Keratinocyte (primary cell): Measurements from ENCODE around the gene EPYC.

ENCODE experiments used
- CTCF ChIP-seq, 3 experiments: IDR thresholded peaks in 1 of 3; conservative IDR thresholded peaks in 1 of 3; optimal IDR thresholded peaks in 1 of 3; 2 replicates in 2 of 3; 3 replicates in 1 of 3; pipeline versions ENCODE3 to v1.5.1; 2011; ENCODE audit warnings: low read length in 3 of 3, mild to moderate bottlenecking in 3 of 3, moderate library complexity in 2 of 3, control low read depth in 1 of 3, inconsistent platforms in 1 of 3; ENCODE audit not compliant: insufficient read depth in 2 of 3; ENCODE audit errors: extremely low read depth in 1 of 3
- EZH2 ChIP-seq: IDR thresholded peaks from one replicate; pipeline ENCODE4 v1.6.1; 2012; ENCODE audit warnings: inconsistent platforms, mild to moderate bottlenecking, low read length, moderate library complexity

GRCh38 chr12:91023326-91024004 lies 18.7 kb upstream of the EPYC start:
- TF ChIP-seq CTCF (optimal IDR thresholded peaks at IDR 0.05 in 1 of 3, IDR thresholded peaks at IDR 0.05 in 1 of 3, conservative IDR thresholded peaks at IDR 0.05 in 1 of 3; ENCODE audit: extremely low read depth in 1 of 3, insufficient read depth in 2 of 3, low read length in 3 of 3) (no peak), EZH2 (no peak)
